SK-N-SH (cell line): Measurements from ENCODE around the gene PLPP2. TPM values are rescaled to one million over a fixed set of nuclear protein-coding genes. Genes with fewer than 3 reads are reported as not detected.
A peak's percentile ranks its signal among the peaks of the same experiment; 100 is the strongest.

Experiments used
- CTCF ChIA-PET: fragments of 300-600, 350-600 bp; formaldehyde crosslinking; extraction: SDS; loops from one replicate; lab custom pipeline; 2021; lab: Yijun Ruan, JAX
- POLR2A ChIA-PET: fragments of 350-600 bp; sonication (Branson Sonifier 250); formaldehyde crosslinking; extraction: SDS; loops from one replicate; lab custom pipeline; 2020; ENCODE audit warnings: antibody characterized with exemption, inconsistent platforms; lab: Yijun Ruan, JAX
- DNase-seq: peaks from one replicate; pipeline ENCODE4 v3.0.0; 2012
- H2AFZ ChIP-seq: fragments of 200-600 bp; sonication (generic); 2 replicates; pipeline ENCODE4 v1.8.1; 2016; ENCODE audit warnings: antibody characterized with exemption, mild to moderate bottlenecking, low read depth
- H3F3A ChIP-seq: fragments of 200-600 bp; sonication (generic); replicated peaks from 2 replicates; pipeline ENCODE3; 2016; ENCODE audit warnings: antibody characterized with exemption, mild to moderate bottlenecking; ENCODE audit not compliant: insufficient read depth
- H3K27ac ChIP-seq, 2 experiments: fragments of 200-500 bp in 1 of 2; fragments of 200-600 bp in 1 of 2; sonication (Bioruptor generic) in 1 of 2; sonication (generic), shearing (Covaris generic) in 1 of 2; 2 replicates each; pipeline versions ENCODE4 v1.5.1 to v1.6.1; 2014 to 2016; ENCODE audit warnings: low read depth in 2 of 2, inconsistent platforms in 1 of 2, low read length in 1 of 2, mild to moderate bottlenecking in 1 of 2, mixed read lengths in 1 of 2
- H3K27me3 ChIP-seq: fragments of 200-600 bp; sonication (generic), shearing (Covaris generic); 2 replicates; pipeline ENCODE4 v1.6.1; 2016; ENCODE audit warnings: mixed run types; ENCODE audit not compliant: insufficient read depth
- H3K36me3 ChIP-seq, 2 experiments: fragments of 200-500 bp in 1 of 2; fragments of 200-600 bp in 1 of 2; sonication (Bioruptor generic) in 1 of 2; sonication (generic) in 1 of 2; replicated peaks in 1 of 2; 2 replicates each; pipeline versions ENCODE3 to v1.5.1; 2014 to 2016; ENCODE audit warnings: low read length in 1 of 2, mild to moderate bottlenecking in 1 of 2; ENCODE audit not compliant: insufficient read depth in 2 of 2, control insufficient read depth in 1 of 2
- H3K4me1 ChIP-seq, 2 experiments: fragments of 200-500 bp in 1 of 2; fragments of 200-600 bp in 1 of 2; sonication (Bioruptor generic) in 1 of 2; sonication (generic), shearing (Covaris generic) in 1 of 2; 2 replicates each; pipeline versions ENCODE4 v1.5.1 to v1.6.1; 2014 to 2016; ENCODE audit warnings: low read depth in 1 of 2, low read length in 1 of 2, mixed run types in 1 of 2; ENCODE audit not compliant: insufficient read depth in 2 of 2, control insufficient read depth in 1 of 2
- H3K4me2 ChIP-seq: fragments of 200-600 bp; sonication (generic), shearing (Covaris generic); 2 replicates; pipeline ENCODE4 v1.6.1; 2017; ENCODE audit warnings: mixed run types
- H3K4me3 ChIP-seq, 2 experiments: fragments of 200-500 bp in 1 of 2; fragments of 200-600 bp in 1 of 2; sonication (Bioruptor generic) in 1 of 2; sonication (generic), shearing (Covaris generic) in 1 of 2; 2 replicates each; pipeline versions ENCODE4 v1.5.1 to v1.8.1; 2014 to 2016; ENCODE audit warnings: low read depth in 2 of 2, inconsistent platforms in 1 of 2, low read length in 1 of 2, mild to moderate bottlenecking in 1 of 2, mixed read lengths in 1 of 2, moderate library complexity in 1 of 2
- H3K79me2 ChIP-seq: fragments of 200-600 bp; sonication (generic); 2 replicates; pipeline ENCODE4 v1.8.1; 2017; ENCODE audit warnings: mild to moderate bottlenecking; ENCODE audit not compliant: insufficient read depth
- H3K9ac ChIP-seq: fragments of 200-600 bp; sonication (generic); 2 replicates; pipeline ENCODE4 v1.6.1; 2017; ENCODE audit warnings: mixed run types
- H3K9me2 ChIP-seq: fragments of 200-600 bp; sonication (generic); 2 replicates; pipeline ENCODE4 v1.6.1; 2017; ENCODE audit warnings: mixed run types
- H3K9me3 ChIP-seq: fragments of 200-600 bp; sonication (generic); 2 replicates; pipeline ENCODE4 v1.6.1; 2017; ENCODE audit warnings: mixed run types, mild to moderate bottlenecking, moderate library complexity
- H4K20me1 ChIP-seq: fragments of 200-600 bp; sonication (generic); 2 replicates; pipeline ENCODE4 v1.6.1; 2017; ENCODE audit warnings: mild to moderate bottlenecking, mixed run types; ENCODE audit not compliant: insufficient read depth
- ELF1 ChIP-seq: IDR thresholded peaks from 2 replicates; pipeline ENCODE4 v1.4.0; 2012
- EZH2phosphoT487 ChIP-seq: fragments of 200-600 bp; sonication (generic); IDR thresholded peaks from 2 replicates; pipeline ENCODE4 v1.6.1; 2017; ENCODE audit warnings: low read depth, mixed run types, mild to moderate bottlenecking, antibody characterized with exemption, moderate library complexity, borderline replicate concordance
- FOSL2 ChIP-seq: IDR thresholded peaks from 2 replicates; pipeline ENCODE4 v1.4.0; 2012; ENCODE audit warnings: low read depth, mild to moderate bottlenecking, moderate library complexity, borderline replicate concordance
- FOXM1 ChIP-seq: IDR thresholded peaks from 2 replicates; pipeline ENCODE4 v1.4.0; 2012; ENCODE audit warnings: low read depth, mild to moderate bottlenecking
- MXI1 ChIP-seq: IDR thresholded peaks from 2 replicates; pipeline ENCODE4 v1.6.1; 2012; ENCODE audit warnings: mild to moderate bottlenecking, low read depth, low read length, improper control_type of control experiment
- NFIC ChIP-seq: IDR thresholded peaks from 2 replicates; pipeline ENCODE4 v1.4.0; 2012; ENCODE audit warnings: borderline replicate concordance
- POLR2AphosphoS5 ChIP-seq: IDR thresholded peaks from 2 replicates; pipeline ENCODE4 v1.6.1; 2012; ENCODE audit warnings: low read depth, low read length
- RCOR1 ChIP-seq: fragments of 150-350 bp; IDR thresholded peaks from 2 replicates; pipeline ENCODE4 v1.6.1; 2017; ENCODE audit warnings: antibody characterized with exemption, low read length
- RFX5 ChIP-seq: IDR thresholded peaks from 2 replicates; pipeline ENCODE4 v1.6.1; 2012; ENCODE audit warnings: mild to moderate bottlenecking, improper control_type of control experiment, low read length
- RXRA ChIP-seq: IDR thresholded peaks from 2 replicates; pipeline ENCODE4 v1.4.0; 2012; ENCODE audit warnings: low read depth, mild to moderate bottlenecking, borderline replicate concordance
- TAF1 ChIP-seq: IDR thresholded peaks from 2 replicates; pipeline ENCODE4 v1.6.1; 2012; ENCODE audit warnings: low read depth, mild to moderate bottlenecking, low read length, moderate library complexity, borderline replicate concordance
- TCF12 ChIP-seq: IDR thresholded peaks from 2 replicates; pipeline ENCODE4 v1.4.0; 2012
- WGBS: methylation state at CpG from one replicate; pipeline ENCODE4 v1.1.6; 2017; ENCODE audit warnings: low lambda C conversion rate; 5-methylcytosine and 5-hydroxymethylcytosine counted together
- polyA plus RNA-seq, 3 experiments: library from polyadenylated mRNA; depleted of rRNA; stranded (reverse); fragments of >200 nt; gene quantifications; 2 replicates each; pipeline ENCODE4 v1.2.3, GENCODE V29; 2012
- TF ChIP-seq, protein P1 (sequence below): IDR thresholded peaks from 2 replicates; pipeline ENCODE4 v1.4.0; 2012; ENCODE audit warnings: low read depth, borderline replicate concordance
- TF ChIP-seq, protein P2 (sequence below): IDR thresholded peaks from 2 replicates; pipeline ENCODE4 v1.4.0; 2012; ENCODE audit warnings: low read depth
- TF ChIP-seq, protein P3 (sequence below): fragments of 200-600 bp; sonication (generic); IDR thresholded peaks from 2 replicates; pipeline ENCODE4 v1.6.1; 2017; ENCODE audit warnings: antibody characterized with exemption, mild to moderate bottlenecking, moderate library complexity

PLPP2 gene
- polyA plus RNA-seq, 1 of the 3 experiments (the other 2 are of a cell fraction): 33.6 TPM

DNA sequence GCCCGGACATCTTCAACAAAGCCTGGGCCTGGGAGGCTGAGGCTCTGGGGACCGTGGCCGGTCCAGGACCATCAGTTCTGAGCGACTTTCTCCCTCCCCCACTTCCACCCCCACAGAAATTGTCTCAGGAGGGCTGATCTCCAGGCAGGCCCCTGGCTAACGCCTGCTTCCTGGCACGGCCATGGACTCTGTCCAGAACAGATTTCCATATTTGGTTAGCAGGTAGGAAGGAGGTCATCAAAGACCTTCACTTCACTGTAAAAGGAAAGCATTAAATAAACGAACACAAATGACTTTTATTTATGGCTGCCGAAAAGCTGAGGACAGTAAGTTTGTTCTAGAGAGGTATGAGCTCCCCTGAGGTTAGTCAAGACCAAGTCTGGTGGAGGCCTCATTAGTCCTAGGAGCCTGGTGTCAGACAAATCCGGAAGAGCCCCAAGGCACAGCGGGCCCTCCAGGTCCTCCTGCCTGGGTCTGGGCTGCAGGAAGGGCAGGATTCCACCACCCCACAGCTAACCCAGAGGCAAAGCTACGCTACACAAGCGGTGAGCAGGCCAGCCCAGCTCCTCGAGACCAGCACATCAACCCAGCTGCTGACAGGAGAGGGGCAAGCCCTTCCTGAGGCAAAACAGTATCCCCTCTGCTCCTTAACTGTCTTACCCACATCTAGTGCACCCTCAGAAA, 4.6 kb upstream of the PLPP2 start:
- Histone ChIP-seq H3K27ac (no peak overlapping the region), H3K9me3 (no peaks in the 10 kb centered on the region), H3K36me3 (no peaks in the 10 kb centered on the region), H3K9ac (no peak overlapping the region), H3K79me2 (no peaks in the 10 kb centered on the region), H3K27me3 (no peaks in the 10 kb centered on the region), H3K9me2 (no peaks in the 10 kb centered on the region), H4K20me1 (no peaks in the 10 kb centered on the region), H3F3A (no peaks in the 10 kb centered on the region), H3K4me2 (no peak overlapping the region), H3K4me1 (no peaks in the 10 kb centered on the region; a peak in 1 of 4 replicates), H3K4me3 (no peak overlapping the region), H2AFZ (no peak overlapping the region)
- 78% methylated on average over 10 of the region's 13 CpGs for WGBS
- no peak for TF ChIP-seq NFIC
- TF ChIP-seq TCF12: no peak
- TF ChIP-seq TAF1: no peak
- no peak for TF ChIP-seq RCOR1
- no peak for TF ChIP-seq EZH2phosphoT487
- TF ChIP-seq POLR2AphosphoS5: no peak
- no peak for TF ChIP-seq ELF1
- TF ChIP-seq MXI1: no peak
- TF ChIP-seq RXRA: no peak
- TF ChIP-seq, protein P1, sequence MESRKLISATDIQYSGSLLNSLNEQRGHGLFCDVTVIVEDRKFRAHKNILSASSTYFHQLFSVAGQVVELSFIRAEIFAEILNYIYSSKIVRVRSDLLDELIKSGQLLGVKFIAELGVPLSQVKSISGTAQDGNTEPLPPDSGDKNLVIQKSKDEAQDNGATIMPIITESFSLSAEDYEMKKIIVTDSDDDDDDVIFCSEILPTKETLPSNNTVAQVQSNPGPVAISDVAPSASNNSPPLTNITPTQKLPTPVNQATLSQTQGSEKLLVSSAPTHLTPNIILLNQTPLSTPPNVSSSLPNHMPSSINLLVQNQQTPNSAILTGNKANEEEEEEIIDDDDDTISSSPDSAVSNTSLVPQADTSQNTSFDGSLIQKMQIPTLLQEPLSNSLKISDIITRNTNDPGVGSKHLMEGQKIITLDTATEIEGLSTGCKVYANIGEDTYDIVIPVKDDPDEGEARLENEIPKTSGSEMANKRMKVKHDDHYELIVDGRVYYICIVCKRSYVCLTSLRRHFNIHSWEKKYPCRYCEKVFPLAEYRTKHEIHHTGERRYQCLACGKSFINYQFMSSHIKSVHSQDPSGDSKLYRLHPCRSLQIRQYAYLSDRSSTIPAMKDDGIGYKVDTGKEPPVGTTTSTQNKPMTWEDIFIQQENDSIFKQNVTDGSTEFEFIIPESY: no peak
- no peak for TF ChIP-seq FOSL2
- TF ChIP-seq, protein P2, sequence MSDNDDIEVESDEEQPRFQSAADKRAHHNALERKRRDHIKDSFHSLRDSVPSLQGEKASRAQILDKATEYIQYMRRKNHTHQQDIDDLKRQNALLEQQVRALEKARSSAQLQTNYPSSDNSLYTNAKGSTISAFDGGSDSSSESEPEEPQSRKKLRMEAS: no peak
- TF ChIP-seq FOXM1: no peak
- TF ChIP-seq RFX5: no peak
- peak; percentile 30 for DNase-seq
- POLR2A ChIA-PET: no interaction called here
- CTCF ChIA-PET: interaction anchor here (0.6 to 1.3 kb wide), 2 partner anchors 24 to 709 kb away, joined by 3 to 4 read pairs; no protein-coding TSS in a partner anchor

DNA sequence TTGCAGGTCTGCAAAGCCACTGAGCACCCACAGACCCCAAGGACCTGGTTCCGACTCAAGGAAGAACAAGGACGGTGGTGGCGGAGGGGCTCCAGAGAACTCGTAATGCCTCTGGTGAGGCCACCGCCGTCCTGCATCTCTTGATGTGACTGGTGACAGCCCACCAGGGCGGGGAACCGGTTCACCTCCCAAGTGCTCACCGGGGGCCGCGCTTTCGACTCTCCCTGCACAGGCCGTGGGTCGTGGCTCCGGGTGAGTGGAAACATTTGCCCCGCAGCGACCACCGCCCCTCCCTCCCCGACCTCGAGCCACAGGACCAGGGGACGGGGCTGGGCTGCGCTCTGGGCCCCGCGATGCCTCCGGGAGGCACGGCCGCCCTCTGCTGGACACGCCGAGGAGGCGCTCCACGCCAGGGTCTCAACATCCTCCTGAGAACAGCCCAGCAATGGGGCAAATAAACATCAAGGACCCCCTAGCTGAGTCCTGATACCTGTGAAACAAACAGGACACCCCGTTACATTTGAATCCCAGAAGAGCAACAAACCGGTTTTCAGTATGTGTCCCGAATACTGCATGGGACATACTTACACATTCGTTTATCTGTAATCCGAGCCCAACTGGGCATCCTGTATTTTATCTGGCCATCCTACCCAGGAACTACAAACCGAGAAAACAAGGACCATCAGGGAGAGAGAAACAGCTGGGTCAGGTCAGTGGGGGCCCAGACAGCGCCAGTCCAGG, 3.9 kb upstream of the PLPP2 start:
- H3K36me3 ChIP-seq: no peaks in the 10 kb centered on the region
- 81% methylated on average over 14 of the region's 38 CpGs for WGBS
- TF ChIP-seq, protein P3, sequence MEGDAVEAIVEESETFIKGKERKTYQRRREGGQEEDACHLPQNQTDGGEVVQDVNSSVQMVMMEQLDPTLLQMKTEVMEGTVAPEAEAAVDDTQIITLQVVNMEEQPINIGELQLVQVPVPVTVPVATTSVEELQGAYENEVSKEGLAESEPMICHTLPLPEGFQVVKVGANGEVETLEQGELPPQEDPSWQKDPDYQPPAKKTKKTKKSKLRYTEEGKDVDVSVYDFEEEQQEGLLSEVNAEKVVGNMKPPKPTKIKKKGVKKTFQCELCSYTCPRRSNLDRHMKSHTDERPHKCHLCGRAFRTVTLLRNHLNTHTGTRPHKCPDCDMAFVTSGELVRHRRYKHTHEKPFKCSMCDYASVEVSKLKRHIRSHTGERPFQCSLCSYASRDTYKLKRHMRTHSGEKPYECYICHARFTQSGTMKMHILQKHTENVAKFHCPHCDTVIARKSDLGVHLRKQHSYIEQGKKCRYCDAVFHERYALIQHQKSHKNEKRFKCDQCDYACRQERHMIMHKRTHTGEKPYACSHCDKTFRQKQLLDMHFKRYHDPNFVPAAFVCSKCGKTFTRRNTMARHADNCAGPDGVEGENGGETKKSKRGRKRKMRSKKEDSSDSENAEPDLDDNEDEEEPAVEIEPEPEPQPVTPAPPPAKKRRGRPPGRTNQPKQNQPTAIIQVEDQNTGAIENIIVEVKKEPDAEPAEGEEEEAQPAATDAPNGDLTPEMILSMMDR: peak; percentile 26
- TF ChIP-seq NFIC (no peak), EZH2phosphoT487 (no peak)
- TF ChIP-seq, protein P1: peak; percentile 47; the same call in 1 of the 2 replicates
- no peak overlapping the region for H3K9ac ChIP-seq
- no peaks in the 10 kb centered on the region; a peak in 1 of 4 replicates for H3K4me1 ChIP-seq
- no peak overlapping the region for H3K4me3 ChIP-seq
- H3K9me2 ChIP-seq: no peaks in the 10 kb centered on the region
- H3F3A ChIP-seq: peaks cover 2% of the 10 kb centered on the region
- POLR2A ChIA-PET: interaction anchor here (1.0 kb wide), 1 partner anchor 15 kb away, joined by 3 read pairs; no protein-coding TSS in a partner anchor
- H3K79me2 ChIP-seq: no peaks in the 10 kb centered on the region
- H2AFZ ChIP-seq: no peak overlapping the region
- no peaks in the 10 kb centered on the region for H3K27me3 ChIP-seq
- peak; percentile 65 for DNase-seq
- H3K9me3 ChIP-seq: no peaks in the 10 kb centered on the region
- H3K4me2 ChIP-seq: no peak overlapping the region
- CTCF ChIA-PET: interaction anchor here (1.0 to 3.4 kb wide), 3 partner anchors 23 to 28 kb away, joined by 3 to 17 read pairs (median 4); no protein-coding TSS in a partner anchor
- H3K27ac ChIP-seq: no peak overlapping the region
- no peaks in the 10 kb centered on the region for H4K20me1 ChIP-seq
